Right lobe of liver (tissue), 4 donors: ENCODE data around the gene KIF13A.

Source experiments
- CTCF ChIP-seq, 4 donors: fragments of 200-600 bp in 3 of 4; fragments of 450-650 bp in 1 of 4; IDR thresholded peaks; one replicate each; pipeline versions ENCODE4 v1.5.1 to v1.8.0; 2016 to 2022; ENCODE audit warnings: antibody characterized with exemption in 4 of 4, mild to moderate bottlenecking in 2 of 4
- POLR2A ChIP-seq: fragments of 450-650 bp; IDR thresholded peaks from one replicate; pipeline ENCODE4 v1.6.1; 2017; ENCODE audit warnings: antibody characterized with exemption, mild to moderate bottlenecking
- donor health status: DM: no; HTN: no; CAD: no.
- donor health status: DM: no; HTN: no; CAD: no.
- donor health status: DM: no; HTN: yes; CAD: no.

- no peak for TF ChIP-seq CTCF (IDR thresholded peaks at IDR 0.05)
- no peak for TF ChIP-seq POLR2A
Measured at GRCh38 chr6:17886891-17887290, 100.5 kb downstream of the KIF13A start.
